Right renal pelvis (tissue), 4 donors: Measurements from ENCODE around the gene COPA. TPM values are rescaled to one million over a fixed set of nuclear protein-coding genes. Genes with fewer than 3 reads are reported as not detected.

Experiments used
- DNase-seq, 4 donors: peaks; one replicate each; pipeline ENCODE4 v3.0.0-alpha.2; 2013; ENCODE audit warnings: low read depth in 4 of 4, low spot score in 3 of 4, missing footprints in 1 of 4
- polyA plus RNA-seq, 4 donors: library from polyadenylated mRNA; unstranded; fragments of 120-200 nt; gene quantifications; one replicate each; pipeline ENCODE4 v1.2.1, GENCODE V29; 2013; ENCODE audit not compliant: insufficient read length in 4 of 4

Gene COPA
- polyA plus RNA-seq, 4 donors, result 145 to 157 (median 153) TPM

DNA sequence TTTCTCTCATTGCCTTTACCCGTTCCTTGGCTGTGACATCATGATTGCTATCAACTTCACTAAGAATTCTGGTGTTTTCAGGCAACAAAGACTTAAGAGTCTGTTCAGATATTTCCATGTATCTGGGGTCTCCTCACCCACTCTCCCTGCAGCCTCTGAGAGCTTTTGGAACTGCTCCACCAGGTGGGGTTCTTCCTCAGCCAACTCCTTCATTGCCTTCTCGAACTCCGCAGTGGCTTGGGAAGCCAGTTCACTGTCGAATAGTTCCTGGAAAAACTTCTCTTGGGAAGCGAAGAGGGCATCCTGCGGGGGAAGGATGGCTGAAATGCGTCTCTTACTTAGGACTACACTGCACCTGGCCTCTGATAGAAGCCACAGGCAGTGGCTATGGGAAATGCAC lies 60.2 kb downstream of the COPA start:
- DNase-seq, result no peak

DNA sequence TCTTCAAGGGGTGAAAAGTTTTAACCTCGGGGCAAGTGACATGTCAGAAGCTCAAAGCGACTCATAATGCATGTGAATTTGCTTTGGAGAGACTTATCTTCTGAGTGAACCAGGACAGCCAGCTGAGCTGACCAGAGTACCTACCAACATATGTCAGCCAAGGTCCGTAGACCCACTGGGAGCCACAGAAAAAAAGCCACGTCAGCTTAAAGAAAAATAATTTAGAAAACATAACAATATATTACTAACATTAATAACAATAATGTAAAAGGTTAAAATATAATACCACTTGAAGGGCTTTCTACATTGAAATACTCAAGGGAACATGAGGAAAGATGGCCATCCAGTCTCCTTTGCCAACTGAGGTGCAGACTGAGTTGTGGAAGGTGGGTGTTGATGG lies 65.1 kb downstream of the COPA start:
- no peak for DNase-seq

DNA sequence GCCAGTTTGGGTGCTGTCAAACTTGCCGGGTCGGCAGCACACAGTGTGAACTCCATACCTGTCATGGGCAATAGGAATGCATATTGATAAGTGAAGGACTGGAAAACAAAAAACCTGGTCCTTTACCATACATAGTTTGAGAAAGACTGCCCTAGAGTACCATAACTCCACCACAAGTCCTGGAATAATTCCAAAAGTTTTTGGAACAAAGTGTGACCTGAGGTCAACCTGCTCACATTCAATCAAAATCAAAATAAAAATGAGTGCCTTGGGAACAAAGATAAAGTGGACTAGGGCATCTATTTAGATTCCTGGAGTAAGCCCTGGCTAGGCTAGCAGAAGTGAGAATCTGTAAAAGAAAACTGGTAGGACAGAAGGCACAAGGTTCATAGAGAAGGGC lies 65.7 kb downstream of the COPA start:
- DNase-seq, result no peak

DNA sequence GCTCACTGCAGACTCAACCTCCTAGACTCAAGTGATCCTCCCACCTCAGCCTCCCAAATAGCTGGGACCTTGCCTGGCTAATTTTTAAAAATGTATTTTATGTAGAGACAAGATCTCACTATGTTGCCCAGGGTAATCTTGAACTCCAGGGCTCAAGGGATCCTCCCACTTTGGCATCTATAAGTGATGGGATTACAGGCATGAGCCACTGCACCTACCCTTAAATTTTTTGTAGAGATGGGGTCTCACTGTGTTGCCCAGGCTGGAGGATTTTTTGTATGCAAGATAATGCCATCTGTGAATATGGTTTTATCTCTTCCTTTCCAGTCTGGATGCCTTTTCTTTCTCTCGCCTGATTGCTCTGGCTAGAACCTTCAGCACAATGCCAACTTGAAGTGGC lies 72.0 kb downstream of the COPA start:
- no peak for DNase-seq

DNA sequence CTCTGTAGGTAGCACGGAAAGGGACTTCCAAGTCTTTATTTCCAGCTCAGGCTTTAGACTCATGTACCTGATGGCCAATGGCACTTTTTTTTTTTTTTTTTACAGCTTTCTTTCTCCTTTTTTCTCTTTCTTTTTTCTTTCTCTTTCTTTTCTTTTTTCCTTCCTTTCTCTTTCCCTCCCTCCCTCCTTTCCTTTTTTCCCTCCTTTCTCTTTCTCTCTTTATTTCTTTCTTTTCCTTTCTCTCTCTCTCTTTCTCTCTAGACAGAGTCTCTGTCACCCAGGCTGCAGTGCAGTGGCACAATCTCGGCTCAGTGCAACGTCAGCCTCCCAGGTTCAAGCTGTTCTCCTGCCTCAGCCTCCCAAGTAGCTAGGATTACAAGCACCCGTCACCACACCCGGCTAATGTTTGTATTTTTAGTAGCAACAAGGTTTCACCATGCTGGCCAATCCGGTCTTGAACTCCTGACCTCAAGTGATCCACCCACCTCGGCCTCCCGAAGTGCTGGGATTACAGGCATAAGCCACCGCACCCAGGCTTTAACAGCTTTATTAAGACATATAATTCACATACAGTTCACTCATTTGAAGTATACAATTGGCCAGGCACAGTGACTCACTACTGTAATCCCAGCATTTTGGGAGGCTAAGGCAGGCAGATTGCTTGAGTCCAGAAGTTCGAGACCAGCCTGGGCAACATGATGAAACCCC lies 75.6 kb downstream of the COPA start:
- no peak for DNase-seq

DNA sequence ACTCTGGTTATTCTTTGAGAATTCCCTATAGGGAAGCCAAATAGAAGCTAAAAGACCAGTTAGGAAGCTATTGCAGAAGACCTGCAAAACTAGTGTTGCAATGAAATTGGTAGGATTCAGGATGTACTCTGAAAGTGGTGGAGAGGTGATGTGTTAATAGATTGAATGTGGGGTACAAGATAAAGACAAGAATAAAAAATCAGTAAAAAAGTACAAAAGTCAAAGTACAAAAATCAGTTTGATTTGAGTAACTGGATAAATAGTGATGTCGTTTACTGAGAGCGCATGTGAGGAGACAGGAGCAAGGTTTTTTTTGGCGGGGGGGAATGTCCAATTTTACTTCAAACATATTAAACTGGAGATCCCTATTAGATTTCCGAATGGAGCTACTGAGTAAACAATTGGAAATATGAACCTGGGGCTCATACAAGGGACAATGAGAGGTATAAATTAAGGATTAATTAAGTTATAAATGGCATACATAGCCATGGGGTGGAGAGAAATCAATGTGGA lies 78.2 kb downstream of the COPA start:
- DNase-seq, result no peak

DNA sequence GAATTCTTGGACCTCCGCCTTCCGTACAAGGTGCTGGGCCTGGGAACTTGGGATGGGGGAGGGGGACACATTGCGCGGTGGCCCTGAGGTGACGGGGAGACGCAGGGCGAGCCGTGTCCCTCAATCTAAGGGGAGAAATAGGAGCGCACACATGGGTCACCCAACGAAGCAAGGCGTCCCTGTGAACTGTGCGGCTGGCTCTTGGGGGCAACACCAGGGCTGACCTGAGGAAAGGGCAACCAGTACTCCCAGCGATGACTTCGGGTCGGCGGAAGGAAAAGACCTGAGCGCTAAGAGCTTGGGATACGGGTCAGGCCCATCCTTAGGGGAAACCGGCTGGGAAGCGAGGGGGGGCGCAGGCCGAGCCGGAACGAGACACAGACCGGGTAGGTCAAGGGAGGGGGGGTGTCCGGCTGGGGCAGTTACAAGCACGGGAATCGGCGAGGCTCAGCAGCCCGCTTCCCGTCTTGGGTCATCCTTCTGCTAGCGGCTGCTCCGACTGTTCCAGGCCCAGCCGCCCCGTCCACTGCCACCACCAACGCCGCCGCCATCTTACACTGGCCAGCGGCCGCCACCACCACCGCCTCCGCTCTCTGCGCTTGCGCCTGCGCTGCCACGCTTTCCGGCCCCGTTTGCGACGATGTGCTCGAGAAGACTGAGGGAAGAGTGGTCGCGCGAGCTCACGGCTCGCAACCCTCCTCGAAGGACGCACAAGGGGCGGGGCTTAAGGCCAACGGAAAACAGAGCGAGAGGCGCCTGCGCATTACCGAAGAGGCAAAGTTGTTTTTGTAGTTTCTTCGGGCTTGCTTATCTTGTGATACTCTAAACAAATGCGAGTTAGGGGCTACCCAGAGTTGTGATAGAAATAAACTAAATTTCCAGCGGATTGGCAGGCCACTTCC lies 80.9 kb downstream of the COPA start, which contains the start of gene DCAF8:
TSS of gene DCAF8 (minus strand) at position 657 of the 902 bp plus-strand sequence. CDS start 18,541 bp downstream, outside the sequence.
- peak; percentile 96 to 98 (median 97) for DNase-seq

DNA sequence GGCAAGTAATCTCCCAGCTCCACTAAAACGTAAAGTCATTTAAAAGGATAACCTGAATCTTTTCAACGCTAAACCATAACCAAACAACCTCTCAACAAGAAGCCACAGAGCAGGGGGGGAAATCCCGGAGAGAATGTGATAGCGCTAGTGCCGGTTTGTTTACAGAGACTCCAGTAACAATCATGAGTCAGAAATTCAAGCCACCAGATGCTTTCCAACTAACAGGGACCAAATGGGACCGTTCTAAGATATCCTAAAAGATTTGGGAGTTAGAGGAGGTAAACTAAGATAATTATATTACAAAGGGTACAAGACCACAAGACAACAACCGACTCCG lies 81.5 kb downstream of the COPA start:
- peak in 2 of 4 donors; percentile 49 to 58 for DNase-seq

DNA sequence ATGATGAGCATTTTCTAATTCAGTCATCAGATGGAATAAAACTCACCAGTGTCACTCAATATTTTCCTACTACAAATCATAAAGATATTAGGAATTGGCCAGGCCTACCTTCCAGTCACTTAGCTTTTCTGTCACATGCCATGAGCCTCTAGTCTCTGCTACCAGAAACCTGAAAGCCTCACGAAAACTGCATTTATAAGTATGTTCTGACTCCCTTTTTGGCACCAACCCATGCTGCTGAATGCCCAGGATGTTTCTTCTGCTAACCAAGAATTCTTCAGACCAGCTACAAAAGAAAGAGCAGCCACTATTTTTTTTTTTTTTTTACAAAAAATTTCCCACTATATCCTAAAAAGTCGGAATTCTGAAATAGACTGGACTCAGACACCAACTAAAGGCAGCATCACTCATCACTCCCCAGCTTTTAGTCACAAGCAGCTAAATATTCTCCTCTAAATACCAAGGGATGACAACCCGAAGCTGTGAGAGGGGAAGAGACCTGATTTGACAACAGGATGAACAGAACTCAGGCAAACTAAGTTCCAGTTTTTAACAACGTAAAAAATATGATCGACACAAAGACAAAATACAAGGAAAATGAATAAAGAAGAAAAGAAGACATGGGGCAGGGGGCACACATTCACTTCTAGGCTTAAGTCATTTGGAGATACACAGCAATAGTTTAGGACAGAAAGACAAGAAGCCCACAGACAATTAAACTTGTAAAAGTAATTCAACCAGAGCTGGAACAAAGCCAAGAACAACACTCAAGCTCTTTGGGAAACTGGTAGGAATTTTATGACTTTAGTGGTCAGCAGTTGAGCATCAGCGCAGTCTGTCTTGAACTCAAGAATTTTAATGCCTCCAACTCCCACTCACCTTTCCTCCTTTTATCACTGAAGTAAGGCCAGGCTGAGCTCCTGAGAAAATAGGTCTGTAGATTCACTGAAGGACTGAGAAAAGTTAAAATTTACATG lies 82.4 kb downstream of the COPA start:
- DNase-seq, result peak; percentile 66 to 92 (median 89)

DNA sequence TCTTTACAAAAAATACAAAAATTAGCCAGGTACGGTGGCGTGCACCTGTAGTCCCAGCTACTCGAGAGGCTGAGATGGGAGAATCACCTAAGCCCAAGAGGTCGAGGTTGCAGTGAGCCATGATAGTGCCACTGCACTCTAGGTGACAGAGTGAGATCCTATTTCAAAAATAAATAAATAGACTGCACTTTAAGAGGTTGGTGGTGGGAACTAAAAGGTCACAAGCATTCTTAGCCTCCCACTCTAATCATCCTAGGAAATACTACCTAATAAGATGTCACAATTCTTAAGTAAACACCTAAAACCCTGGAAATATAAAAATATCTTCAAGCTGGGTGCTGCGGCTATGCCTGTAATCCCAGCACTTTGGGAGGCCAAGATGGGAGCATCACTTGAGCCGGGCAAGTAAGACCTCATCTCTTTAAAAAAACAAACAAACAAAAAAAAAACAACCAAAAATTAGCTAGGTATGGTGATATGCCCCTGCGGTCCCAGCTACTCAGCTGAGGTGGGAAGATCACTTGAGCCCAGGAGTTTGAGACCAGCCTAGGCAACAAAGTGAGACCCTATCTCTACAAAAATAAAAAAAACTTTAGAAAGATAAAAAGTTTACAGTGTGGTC lies 84.8 kb downstream of the COPA start:
- no peak for DNase-seq

DNA sequence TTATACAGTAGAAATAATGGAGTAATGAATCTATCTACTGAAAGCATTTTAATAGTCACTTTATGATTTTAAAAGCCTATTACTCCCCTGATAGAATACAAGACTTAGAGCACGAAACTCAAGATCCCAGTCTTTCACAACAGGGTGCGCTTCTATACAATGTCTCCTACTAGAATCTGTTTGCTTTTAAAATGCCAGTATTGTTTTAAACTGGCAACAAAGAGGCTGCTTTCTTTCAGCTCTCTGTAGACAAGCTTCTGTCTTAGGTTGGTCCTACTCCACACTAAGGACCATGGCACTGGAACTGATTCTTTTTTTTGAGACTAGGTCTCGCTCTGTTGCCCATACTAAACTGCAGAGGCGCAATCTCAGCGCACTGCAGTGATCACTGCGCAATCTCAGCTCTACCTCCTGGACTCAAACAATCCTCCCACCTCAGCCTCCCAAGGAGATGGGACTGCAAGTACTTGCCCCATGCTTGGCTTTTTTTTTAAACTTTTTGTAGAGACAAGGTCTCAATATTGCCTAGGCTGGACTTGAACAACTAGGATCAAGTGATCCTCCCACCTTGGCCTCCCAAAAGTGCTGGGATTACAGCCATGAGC lies 85.5 kb downstream of the COPA start:
- no peak for DNase-seq

DNA sequence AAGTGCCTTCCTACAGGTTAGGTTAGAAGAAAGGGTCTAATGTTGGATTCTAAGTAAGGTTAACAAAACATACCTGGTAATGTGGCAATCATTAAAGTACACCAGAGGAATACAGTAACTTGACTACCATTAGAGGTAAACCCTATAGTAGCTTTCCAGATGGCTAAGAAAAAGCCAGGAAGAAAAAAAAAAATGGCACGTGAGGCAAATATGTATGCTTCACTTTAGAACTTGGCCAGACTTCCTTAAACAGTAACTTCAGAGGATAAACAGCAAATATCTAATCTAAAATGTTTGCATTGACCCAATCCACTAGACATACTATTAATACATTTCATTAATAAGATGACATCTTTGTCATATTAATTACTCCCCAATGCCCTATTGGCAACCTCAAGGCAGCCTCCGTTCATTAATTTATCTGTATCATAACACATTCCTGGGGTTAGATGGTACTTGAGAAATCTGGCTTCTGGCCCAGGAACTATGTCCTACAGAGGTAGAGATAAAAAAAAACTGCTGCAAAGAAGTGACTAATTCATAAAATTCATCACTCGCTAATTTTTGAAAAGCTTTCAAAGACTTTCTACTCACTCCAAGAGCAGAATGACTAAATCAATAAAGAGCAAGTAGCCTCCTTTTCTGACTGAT lies 86.5 kb downstream of the COPA start:
- DNase-seq, result no peak

DNA sequence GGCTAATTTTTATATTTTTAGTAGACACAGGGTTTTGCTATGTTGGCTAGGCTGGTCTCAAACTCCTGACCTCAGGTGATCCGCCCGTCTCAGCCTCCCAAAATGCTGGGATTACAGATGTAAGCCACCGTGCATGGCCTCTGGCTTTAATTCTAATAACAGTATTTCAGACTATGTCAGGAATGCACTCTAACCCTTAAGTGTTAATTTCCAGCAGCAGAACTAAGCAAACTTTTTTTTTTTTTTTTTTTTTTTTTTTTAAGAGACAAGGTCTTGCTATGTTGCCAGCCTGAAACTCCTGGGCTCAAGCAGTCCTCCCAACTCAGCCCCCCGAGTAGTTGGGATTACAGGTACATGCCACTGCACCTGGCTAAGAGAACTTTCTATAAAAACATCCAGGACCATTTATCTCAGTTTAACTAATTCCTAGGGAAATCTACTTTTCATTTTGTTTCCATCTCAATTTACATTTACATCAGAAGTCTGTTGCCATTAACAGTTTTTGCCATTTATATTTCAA lies 87.2 kb downstream of the COPA start:
- no peak for DNase-seq

DNA sequence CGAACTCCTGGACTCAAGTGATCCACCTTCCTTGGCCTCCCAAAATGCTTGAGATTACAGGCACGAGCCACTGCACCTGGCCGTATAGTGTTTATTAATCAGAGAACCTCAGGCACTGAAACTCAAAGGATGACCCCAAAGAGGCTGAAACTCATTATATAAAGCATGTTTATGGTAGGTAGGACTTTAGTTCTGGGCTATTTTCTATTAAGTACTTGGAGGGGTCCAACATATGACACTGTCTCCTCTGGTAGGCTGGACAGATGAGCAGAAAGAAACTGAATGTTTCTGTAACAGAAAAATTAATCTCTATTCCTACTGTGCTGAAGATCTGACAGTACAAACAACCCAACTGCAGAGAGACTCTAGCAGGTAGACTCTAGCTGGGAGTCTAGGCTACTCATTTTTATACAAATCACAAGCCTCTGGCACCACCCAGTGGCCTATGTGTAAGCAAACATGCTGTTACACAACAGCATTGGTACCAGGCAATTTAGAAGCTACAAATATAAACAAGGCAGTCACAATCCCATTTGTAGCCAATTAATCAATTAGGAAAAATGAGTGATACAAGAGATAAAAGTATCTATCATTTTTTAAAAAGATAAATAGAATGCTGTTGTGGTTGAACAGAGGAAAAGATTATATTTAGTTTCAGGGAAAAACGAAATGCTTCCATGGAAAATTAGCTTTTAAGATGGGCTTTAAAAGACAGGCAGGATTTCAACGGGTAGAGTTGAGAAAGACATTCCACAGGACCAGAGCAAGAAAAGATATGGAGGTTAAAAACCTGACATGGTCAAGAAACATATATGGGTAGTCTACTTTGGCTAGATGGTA lies 91.1 kb downstream of the COPA start:
- DNase-seq, result peak; percentile 35 to 65 (median 62)

DNA sequence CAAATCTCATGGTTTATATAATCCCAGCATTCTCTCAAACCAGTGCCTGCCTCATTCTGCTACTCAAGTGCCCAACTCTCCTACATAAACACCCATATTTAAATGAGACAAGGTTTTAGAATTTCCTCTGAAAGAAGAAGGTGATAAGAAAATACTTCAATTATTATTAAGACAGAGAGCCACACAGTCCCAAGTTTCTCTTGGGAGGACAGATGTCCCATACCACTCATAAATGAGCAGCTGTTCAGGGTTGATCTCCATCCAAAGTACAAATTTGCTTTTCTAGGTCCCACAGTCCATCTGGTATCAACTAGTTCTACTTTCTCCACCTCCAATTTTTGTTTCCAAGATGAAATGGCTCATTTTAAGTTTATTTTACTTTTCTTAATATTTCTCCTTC lies 92.0 kb downstream of the COPA start:
- DNase-seq, result no peak

DNA sequence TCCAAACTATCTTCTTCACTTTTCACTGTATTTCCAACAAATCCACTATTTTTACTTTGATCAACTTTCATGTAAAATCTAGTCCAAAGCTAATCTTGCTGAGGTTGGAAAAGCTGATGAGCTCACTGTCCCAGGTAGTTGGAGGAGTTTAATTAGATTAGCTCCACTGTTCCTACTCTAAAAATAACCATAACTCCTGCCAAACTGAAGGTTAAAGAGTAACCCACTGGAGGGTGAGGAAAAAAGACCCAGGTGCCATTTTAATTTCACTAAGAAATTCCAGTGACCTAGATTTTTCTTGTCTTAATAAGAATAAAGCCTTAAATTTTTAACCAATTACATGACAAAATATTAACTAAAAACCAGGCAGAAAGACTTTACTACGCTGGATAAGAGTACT lies 96.0 kb downstream of the COPA start:
- no peak for DNase-seq

DNA sequence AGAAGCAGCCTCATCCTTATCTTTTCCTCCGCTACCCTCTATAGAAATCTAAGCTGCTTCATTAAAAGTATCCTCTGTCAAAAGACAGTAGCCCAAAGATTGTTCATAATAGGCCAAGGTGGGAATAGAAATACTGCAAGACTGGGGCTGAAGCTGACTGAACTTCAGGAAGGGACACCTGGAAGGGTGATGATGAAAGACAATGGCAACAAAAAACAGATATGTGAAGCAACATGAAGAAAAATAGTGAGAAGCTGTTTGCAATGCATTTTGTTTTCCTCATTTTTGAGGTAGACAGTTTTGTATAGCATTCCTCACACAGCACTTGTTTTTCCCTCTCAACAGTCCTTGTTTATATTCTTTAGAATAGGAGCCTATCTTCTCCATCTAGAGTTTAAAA lies 97.6 kb downstream of the COPA start:
- no peak for DNase-seq

DNA sequence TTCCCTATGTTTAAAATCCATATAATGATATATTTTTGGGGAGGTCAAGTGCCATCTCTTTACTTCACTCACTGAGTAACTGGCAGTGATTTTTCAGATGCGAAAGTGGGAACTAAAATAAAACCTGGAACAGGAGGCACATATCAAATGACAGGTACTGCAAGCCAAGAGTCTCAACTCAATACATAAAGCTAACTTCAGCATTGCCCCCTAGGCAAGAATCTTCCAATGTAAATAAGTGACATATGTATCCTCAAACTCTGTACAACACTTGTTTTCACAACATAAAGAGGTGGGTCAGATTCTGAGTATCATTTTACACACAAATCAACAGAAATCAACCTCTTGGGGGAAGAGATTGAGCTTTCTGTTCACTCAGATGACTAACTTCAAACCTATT lies 98.8 kb downstream of the COPA start:
- no peak for DNase-seq
